Stimulated activated CD8-positive, alpha-beta memory T cell treated with anti-CD3 and anti-CD28 coated beads, Interleukin-7, amount 100 ng/mL, for 48 hours (primary cell): ENCODE measurements around the gene ACTR3C.
"Not testable (repeated sequence)": the region's sequence is repeated elsewhere in the genome, so short reads cannot be mapped to it uniquely, and the experiment has no call there.

Experiments
- DNase-seq, 2 donors: peaks; one replicate each; pipeline ENCODE4 v3.0.0-alpha.2; 2020; ENCODE audit warnings: low read depth in 1 of 2; ENCODE audit errors: extremely low read depth in 1 of 2

ACTR3C gene

GRCh38 chr7:150314639-150315239, 8.6 kb downstream of the ACTR3C start:
- DNase-seq = no peak

GRCh38 chr7:150313870-150314269, 9.5 kb downstream of the ACTR3C start:
- no peak for DNase-seq

- no peak for DNase-seq
These were observed 10.0 kb downstream of the ACTR3C start for GRCh38 chr7:150313367-150313809.

GRCh38 chr7:150312649-150313366, 10.5 kb downstream of the ACTR3C start:
- DNase-seq = not testable (repeated sequence)

GRCh38 chr7:150311711-150312110, 11.6 kb downstream of the ACTR3C start:
- no peak for DNase-seq

GRCh38 chr7:150311146-150311545, 12.2 kb downstream of the ACTR3C start:
- no peak for DNase-seq

GRCh38 chr7:150308575-150308974, 14.8 kb downstream of the ACTR3C start:
- no peak for DNase-seq

- no peak for DNase-seq
These were observed 15.4 kb downstream of the ACTR3C start for GRCh38 chr7:150307904-150308303.

GRCh38 chr7:150307129-150307528, 16.2 kb downstream of the ACTR3C start:
- no peak for DNase-seq

- not testable (repeated sequence) for DNase-seq
These were observed 17.0 kb downstream of the ACTR3C start for GRCh38 chr7:150306377-150306776.

- not testable (repeated sequence) for DNase-seq
These were observed 17.5 kb downstream of the ACTR3C start for GRCh38 chr7:150305903-150306284.

- DNase-seq = not testable (repeated sequence)
These were observed 18.0 kb downstream of the ACTR3C start for GRCh38 chr7:150305259-150305902.

- not testable (repeated sequence) for DNase-seq
These were observed 18.7 kb downstream of the ACTR3C start for GRCh38 chr7:150304499-150305258.

GRCh38 chr7:150302908-150303310, 20.4 kb downstream of the ACTR3C start:
- DNase-seq = not testable (repeated sequence)

GRCh38 chr7:150297978-150298377, 25.4 kb downstream of the ACTR3C start:
- DNase-seq = not testable (repeated sequence)

- DNase-seq = not testable (repeated sequence)
These were observed 26.5 kb downstream of the ACTR3C start for GRCh38 chr7:150296802-150297201.

GRCh38 chr7:150295614-150296013, 27.7 kb downstream of the ACTR3C start:
- not testable (repeated sequence) for DNase-seq

- not testable (repeated sequence) for DNase-seq
These were observed 28.3 kb downstream of the ACTR3C start for GRCh38 chr7:150295027-150295426.

- DNase-seq = not testable (repeated sequence)
These were observed 33.0 kb downstream of the ACTR3C start for GRCh38 chr7:150290317-150290716.

- DNase-seq = not testable (repeated sequence)
These were observed 34.5 kb downstream of the ACTR3C start for GRCh38 chr7:150288816-150289215.

- not testable (repeated sequence) for DNase-seq
These were observed 35.5 kb downstream of the ACTR3C start for GRCh38 chr7:150287815-150288214.
